ENCODE data around the gene MAGEA8.
"Not testable (repeated sequence)": the region's sequence is repeated elsewhere in the genome, so short reads cannot be mapped to it uniquely, and the experiment has no call there.

Gene MAGEA8

GRCh38 chrX:149881081-149881711 is at the start of gene MAGEA8:
MAGEA8 (plus strand) TSS chrX:149881183; CDS start chrX:149884273, 3,090 bp downstream.
- peak in 1 of 2 donors; percentile 9 for DNase-seq

DNA sequence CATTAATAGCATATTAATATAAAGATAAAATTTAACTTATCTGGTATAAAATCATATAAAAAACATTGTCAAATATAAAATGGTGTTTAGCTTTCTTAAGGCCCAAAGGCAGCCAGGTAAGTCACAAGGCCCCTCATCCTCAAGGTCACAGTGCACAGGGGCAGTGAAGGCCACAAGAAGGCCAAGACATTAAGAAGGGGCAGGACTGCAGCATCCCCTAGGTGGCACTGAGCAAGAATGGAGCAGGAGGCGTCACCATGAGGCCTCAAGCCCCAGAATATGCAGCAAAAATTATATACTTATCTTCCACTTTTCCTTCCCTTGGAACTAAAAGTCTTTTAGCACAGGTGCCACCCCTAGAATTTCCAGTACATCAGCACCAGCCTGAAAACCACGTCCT is 49.5 kb upstream of the MAGEA8 start:
- no peak for DNase-seq

GRCh38 chrX:149836728-149837127 is 44.3 kb upstream of the MAGEA8 start:
- not testable (repeated sequence) for DNase-seq

DNA sequence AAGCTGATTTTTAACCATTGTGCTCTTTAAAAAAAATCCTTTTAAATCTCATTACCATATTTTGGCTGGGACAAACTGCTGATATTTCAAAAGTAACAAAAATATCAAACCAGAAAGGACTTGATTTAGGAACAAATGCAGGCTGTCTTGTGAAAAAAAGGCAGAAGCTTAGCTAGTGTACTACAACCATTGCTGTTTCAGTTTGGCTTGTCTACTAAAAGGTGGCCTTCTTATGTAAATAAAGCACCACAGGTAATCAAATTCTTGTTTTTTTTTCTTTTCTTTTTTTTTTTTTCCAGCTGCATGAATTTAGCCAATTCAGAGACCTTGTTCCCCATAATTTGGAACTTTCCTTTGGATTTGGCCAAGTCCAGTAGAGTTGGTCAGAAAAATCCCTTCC is 43.8 kb upstream of the MAGEA8 start:
- no peak for DNase-seq

GRCh38 chrX:149837639-149838038 is 43.3 kb upstream of the MAGEA8 start:
- no peak for DNase-seq

DNA sequence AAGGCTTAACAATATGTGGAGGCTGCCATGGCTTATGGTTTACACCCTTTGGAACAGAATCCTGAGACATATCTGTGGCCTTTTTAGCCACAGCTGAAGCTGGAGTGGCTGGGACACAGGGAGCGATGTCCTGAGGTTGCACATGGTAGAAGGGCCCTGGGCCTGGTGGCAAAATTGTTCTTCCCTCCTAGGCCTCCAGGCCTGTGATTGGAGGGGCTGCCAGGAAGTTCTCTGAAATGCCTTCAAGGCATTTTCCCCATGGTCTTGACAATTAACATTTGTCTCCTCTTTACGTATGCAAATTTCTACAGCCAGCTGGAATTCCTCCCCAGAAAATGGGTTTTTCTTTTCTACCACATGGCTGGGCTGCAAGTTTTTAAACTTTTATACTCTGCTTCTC is 39.1 kb upstream of the MAGEA8 start:
- no peak for DNase-seq

- no peak for DNase-seq
Observed at GRCh38 chrX:149845385-149845784, 35.6 kb upstream of the MAGEA8 start.

DNA sequence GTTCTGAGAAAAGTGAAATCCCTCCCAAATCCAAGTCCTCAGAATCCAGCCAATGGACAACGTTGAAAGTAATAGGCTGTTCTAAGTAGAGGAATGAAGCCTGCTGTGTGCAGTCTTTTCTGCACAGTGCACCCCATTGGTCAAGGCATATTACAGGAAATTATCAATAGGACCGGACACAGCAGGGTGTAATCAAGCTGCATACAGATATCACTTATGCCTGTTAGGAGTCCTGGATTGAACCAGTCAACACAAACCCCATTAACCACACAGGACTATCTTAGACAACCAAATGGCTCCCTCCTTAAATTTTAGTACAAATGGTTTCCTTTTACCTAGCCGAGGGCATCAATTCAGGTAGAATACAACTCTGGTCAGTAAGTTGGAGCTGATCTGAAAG is 34.2 kb upstream of the MAGEA8 start:
- no peak for DNase-seq

DNA sequence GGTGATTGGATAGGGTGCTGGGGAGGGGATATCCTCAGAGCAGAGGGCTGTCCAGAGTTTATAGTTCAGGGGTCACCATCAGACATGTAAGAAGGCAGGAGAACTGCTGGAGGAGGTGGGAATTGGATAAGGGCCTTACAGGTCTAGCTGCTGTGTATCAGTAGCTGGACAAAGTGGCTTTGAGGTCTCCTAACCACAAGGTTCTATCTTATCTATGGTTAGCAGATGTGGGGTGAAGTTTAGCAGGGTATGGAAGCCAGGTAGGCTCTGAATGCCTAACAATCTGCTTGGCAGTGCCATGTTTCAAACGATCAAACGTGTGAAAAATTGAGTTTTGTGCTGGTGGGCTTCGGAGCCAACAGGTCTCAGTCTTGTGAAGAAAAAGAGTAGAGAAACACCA is 32.1 kb upstream of the MAGEA8 start:
- DNase-seq = no peak

GRCh38 chrX:149849787-149850186 is 31.2 kb upstream of the MAGEA8 start:
- no peak for DNase-seq

DNA sequence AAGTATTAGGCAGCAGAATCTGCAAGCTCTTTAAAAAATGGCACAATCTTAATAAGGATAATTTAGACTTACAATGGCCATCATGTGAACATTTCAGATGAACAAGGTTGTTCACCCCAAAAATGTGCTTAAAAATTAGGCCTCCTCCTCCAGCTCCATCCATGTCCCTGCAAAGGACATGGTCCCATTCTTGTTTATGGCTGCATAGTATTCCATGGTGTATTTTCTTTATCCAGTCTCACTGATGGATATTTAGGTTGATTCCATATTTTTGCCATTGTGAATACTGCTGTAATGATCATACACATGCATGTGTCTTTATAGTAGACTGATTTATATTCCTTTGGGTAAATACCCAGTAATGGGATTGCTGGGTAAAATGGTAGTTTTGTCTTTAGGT is 29.1 kb upstream of the MAGEA8 start:
- DNase-seq = no peak

GRCh38 chrX:149853925-149854324 is 27.1 kb upstream of the MAGEA8 start:
- DNase-seq = no peak

DNA sequence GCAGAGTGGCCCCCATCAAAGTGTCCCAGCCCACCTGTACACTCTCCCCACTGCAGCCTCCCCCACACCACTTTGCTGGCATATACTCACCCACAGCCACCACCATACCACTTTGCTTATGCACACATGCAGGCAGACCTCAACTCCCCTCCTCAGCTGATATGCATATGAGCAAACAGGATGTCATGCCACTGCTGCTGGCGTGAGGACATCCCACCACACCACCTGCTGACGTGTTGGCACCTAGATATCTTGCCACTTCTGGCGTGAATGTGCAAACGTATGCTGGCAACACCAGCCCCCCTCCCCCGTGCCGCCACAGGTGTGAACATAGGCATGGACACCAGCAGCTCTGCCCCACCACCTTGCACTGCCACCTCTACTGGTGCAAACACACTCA is 22.4 kb upstream of the MAGEA8 start:
- DNase-seq = no peak

DNA sequence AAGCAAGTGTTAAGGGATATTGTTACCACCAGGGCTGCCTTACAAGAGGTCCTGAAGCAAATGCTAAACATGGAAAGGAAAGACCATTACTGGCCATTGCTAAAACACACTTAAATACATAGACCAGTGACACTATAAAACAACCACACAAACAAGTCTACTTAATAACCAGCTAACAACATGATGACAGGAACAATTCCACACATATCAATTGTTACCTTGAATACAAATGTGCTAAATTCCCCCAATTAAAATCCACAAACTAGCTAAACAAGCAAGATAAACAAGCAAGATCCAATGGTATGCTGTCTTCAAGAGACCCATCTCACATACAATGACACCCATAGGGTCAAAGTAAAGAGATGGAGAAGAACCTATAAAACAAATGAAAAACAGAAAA is 20.5 kb upstream of the MAGEA8 start:
- no peak for DNase-seq

DNA sequence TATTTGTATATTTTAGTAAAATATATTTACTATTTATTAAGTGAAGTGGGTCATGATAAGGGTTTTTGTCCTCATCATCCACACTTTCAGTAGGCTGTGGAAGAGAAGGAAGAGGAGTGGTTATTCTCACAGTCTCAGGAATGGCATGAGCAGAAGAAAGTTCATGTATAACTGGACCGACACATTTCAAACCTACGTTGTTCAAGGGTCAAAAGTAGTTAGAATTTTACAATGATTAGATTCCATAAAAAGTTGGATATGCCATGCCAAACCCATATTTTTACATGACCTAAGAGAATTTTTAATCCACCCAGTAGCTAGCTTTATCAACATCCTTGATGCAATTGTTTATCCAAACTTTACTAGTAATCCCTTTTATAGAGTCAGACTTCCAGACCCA is 15.6 kb upstream of the MAGEA8 start:
- no peak for DNase-seq

GRCh38 chrX:149867488-149867887 is 13.5 kb upstream of the MAGEA8 start:
- DNase-seq = no peak

- DNase-seq = no peak
Observed at GRCh38 chrX:149870840-149871239, 10.1 kb upstream of the MAGEA8 start.

DNA sequence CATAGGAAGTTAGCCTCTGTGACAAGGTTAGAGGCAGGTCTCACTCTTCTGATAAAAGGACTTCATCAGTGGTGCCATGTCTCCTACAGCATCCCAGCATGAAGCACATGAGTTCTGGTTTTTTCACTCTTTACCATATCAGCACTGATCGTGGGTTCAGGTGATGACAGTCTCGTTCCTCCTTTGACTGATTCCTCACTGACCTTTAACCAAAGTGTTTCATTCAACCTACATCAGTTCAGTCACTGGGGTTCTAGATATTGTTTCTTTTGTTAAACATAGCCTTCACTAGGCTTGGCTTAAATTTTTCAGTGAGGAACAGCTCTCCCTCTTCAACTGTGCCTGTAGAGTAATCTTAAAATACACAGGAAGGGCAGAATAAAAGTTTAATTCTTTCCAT is 9.6 kb upstream of the MAGEA8 start:
- DNase-seq = no peak

- DNase-seq = peak; percentile 54 to 69
Observed at GRCh38 chrX:149871940-149872339, 9.0 kb upstream of the MAGEA8 start.

DNA sequence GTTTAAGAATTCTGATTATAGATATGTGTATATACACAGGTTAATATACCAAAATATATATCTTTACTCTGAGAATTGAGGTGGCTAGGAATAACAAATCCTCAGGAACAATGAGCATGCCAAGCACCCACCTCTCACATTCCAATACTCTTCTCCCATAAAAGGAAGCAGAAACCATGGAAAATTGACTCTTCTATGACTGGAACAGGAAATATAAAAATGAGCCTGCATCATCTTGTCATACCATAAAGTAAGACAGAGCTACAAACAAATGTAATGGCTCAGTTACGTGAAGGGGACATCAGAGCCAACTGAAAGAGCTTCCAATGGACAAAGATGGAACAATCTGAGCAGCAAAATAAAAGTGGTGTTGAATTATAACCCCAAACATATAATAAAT is 3.8 kb upstream of the MAGEA8 start:
- no peak for DNase-seq

DNA sequence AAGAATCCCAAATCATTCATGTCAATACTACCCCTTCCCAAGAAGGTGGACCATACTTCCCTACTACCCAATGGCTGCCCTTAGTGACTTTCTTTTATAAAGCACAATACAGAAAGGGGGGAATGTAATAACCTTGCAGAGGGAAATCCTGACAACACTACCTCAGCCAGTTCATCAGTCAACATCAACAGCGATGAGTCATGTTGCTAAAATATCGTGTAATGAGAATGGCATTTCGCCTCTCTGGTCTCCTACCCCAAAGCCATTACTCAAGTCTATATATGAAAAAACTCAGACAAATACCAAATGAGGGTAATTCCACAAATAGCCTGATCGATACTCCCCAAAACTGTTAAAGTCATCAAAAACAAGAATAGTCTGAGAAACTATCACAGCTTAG is 3.3 kb upstream of the MAGEA8 start:
- DNase-seq = no peak

DNA sequence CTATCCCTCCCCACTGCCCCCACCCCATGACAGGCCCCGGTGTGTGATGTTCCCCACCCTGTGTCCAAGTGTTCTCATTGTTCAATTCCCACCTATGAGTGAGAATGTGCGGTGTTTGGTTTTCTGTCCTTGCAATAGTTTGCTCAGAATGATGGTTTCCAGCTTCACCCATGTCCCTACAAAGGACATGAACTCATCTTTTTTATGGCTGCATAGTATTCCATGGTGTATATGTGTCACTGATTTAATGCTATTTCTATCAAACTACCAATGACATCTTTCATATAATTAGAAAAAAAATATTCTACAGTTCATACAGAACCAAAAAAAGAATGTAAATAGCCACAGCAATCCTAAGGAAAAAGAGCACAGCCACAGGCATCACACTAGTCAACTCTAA is 9.8 kb downstream of the MAGEA8 start:
- not testable (repeated sequence) for DNase-seq

- DNase-seq = no peak
Observed at GRCh38 chrX:149898554-149898953, 17.6 kb downstream of the MAGEA8 start.

GRCh38 chrX:149903889-149904748 is 23.1 kb downstream of the MAGEA8 start:
- DNase-seq = no peak

- DNase-seq = no peak
Observed at GRCh38 chrX:149908308-149908707, 27.3 kb downstream of the MAGEA8 start.

All from stimulated activated CD4-positive, alpha-beta T cell treated with anti-CD3 and anti-CD28 coated beads, Interleukin-2, amount 100 ng/mL, for 24 hours (primary cell).